GM19239 (cell line): ENCODE data around the gene TAOK2.

Experiments
- DNase-seq: peaks from one replicate; pipeline ENCODE4 v3.0.0; 2011; ENCODE audit warnings: low spot score; ENCODE audit not compliant: insufficient read length
- FAIRE-seq: peaks from 2 replicates; lab custom pipeline; 2011; peaks lifted over from hg19 to GRCh38; lab: Jason Lieb, UNC

The TAOK2 gene

DNA sequence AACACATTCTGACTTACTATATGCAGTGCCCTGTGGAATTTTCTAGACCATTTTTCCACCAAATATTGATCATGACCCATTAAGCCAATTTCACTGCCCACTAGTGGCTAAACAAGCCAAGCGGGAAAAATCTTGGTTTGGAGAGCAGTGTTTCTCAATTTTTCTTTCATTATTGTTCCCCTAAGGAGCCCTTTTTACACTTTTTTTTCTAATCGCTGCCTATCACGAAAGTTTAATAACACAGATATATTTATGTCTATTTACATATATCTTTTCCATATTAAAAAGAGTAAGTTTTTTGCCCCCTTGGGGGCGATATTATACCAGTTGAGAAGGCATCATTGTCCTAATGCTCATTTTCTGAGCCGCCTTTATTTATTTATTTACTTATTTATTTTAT is 68.2 kb downstream of the TAOK2 start:
- FAIRE-seq (no peak), DNase-seq (no peak)
